NCI-H187 treated with DMSO at 0.1 percent for 48 hours (cell line): Measurements from ENCODE around the gene CXXC1.
"Not testable (repeated sequence)": the region's sequence is repeated elsewhere in the genome, so short reads cannot be mapped to it uniquely, and the experiment has no call there.

ENCODE experiments used
- DNase-seq: peaks from one replicate; lab custom pipeline; 2025; lab: John Stamatoyannopoulos, UW

CXXC1 gene

GRCh38 chr18:50297621-50298442 lies 10.3 kb upstream of the CXXC1 start:
- DNase-seq, result no peak

- DNase-seq, result no peak
These were observed 5.5 kb upstream of the CXXC1 start for GRCh38 chr18:50293039-50293438.

- DNase-seq, result no peak
These were observed 1.6 kb upstream of the CXXC1 start for GRCh38 chr18:50289108-50289443.

- not testable (repeated sequence) for DNase-seq
These were observed 1.0 kb upstream of the CXXC1 start for GRCh38 chr18:50288348-50289107.

- no peak for DNase-seq
These were observed 458 bp downstream of the CXXC1 start for GRCh38 chr18:50287028-50287440.

- no peak for DNase-seq
These were observed 983 bp downstream of the CXXC1 start for GRCh38 chr18:50286391-50287027.

- no peak for DNase-seq
These were observed 1.7 kb downstream of the CXXC1 start for GRCh38 chr18:50285631-50286321.

GRCh38 chr18:50285071-50285470 lies 2.4 kb downstream of the CXXC1 start:
- no peak for DNase-seq

- DNase-seq, result no peak
These were observed 3.1 kb downstream of the CXXC1 start for GRCh38 chr18:50284255-50284885.

GRCh38 chr18:50283469-50284209 lies 3.9 kb downstream of the CXXC1 start:
- no peak for DNase-seq

GRCh38 chr18:50282521-50283335 lies 4.8 kb downstream of the CXXC1 start:
- DNase-seq, result no peak

- no peak for DNase-seq
These were observed 5.4 kb downstream of the CXXC1 start for GRCh38 chr18:50281972-50282520.

- peak; percentile 69 for DNase-seq
These were observed 6.1 kb downstream of the CXXC1 start, which contains the start of gene MBD1 for GRCh38 chr18:50281295-50281971. MBD1 (minus strand) TSS chr18:50281523; CDS start chr18:50279992, 1,531 bp downstream.

GRCh38 chr18:50280707-50281294 lies 6.7 kb downstream of the CXXC1 start:
- no peak for DNase-seq

GRCh38 chr18:50279752-50280151 lies 7.7 kb downstream of the CXXC1 start:
- no peak for DNase-seq

GRCh38 chr18:50277942-50278341 lies 9.6 kb downstream of the CXXC1 start:
- DNase-seq, result no peak

GRCh38 chr18:50276452-50276851 lies 11.0 kb downstream of the CXXC1 start:
- DNase-seq, result no peak

- no peak for DNase-seq
These were observed 11.9 kb downstream of the CXXC1 start for GRCh38 chr18:50275503-50276036.

- DNase-seq, result no peak
These were observed 12.6 kb downstream of the CXXC1 start for GRCh38 chr18:50274941-50275340.
